Esophagus squamous epithelium (tissue), 5 donors: ENCODE measurements around the gene PPFIA2. TPM values are rescaled to one million over a fixed set of nuclear protein-coding genes. Genes with fewer than 3 reads are reported as not detected.

Experiments used
- DNase-seq: peaks from one replicate; lab custom pipeline; 2025; lab: John Stamatoyannopoulos, UW
- H3K27ac ChIP-seq, 4 donors: fragments of 200-600 bp; sonication (generic); one replicate each; pipeline ENCODE4 v1.5.1; 2016 to 2019; ENCODE audit warnings: mild to moderate bottlenecking in 1 of 4
- H3K27me3 ChIP-seq, 4 donors: fragments of 200-600 bp; sonication (generic); 1 replicate in 3 of 4; 2 replicates in 1 of 4; pipeline versions ENCODE4 v1.5.1 to v1.6.0; 2017 to 2021; ENCODE audit warnings: antibody characterized with exemption in 1 of 4
- H3K36me3 ChIP-seq, 3 donors: fragments of 200-600 bp; sonication (generic); one replicate each; pipeline ENCODE4 v1.5.1; 2016 to 2019
- H3K4me1 ChIP-seq, 3 donors: fragments of 200-600 bp; sonication (generic); one replicate each; pipeline ENCODE4 v1.5.1; 2017 to 2019
- H3K4me3 ChIP-seq, 4 donors: fragments of 200-600 bp; sonication (generic); 1 replicate in 3 of 4; 2 replicates in 1 of 4; pipeline ENCODE4 v1.5.1; 2016 to 2019; ENCODE audit warnings: mild to moderate bottlenecking in 2 of 4, moderate library complexity in 1 of 4
- H3K9me3 ChIP-seq, 3 donors: fragments of 200-600 bp; sonication (generic); one replicate each; pipeline ENCODE4 v1.5.1; 2016 to 2019
- CTCF ChIP-seq, 6 experiments: fragments of 450-650 bp in 4 of 6; fragments of 200-600 bp in 2 of 6; sonication (generic) in 2 of 6; IDR thresholded peaks; one replicate each; pipeline ENCODE4 v1.5.1; 2016 to 2019; ENCODE audit warnings: antibody characterized with exemption in 6 of 6, mild to moderate bottlenecking in 4 of 6, moderate library complexity in 4 of 6
- POLR2A ChIP-seq, 4 donors: fragments of 450-650 bp; IDR thresholded peaks; one replicate each; pipeline ENCODE4 v1.6.1; 2017; ENCODE audit warnings: antibody characterized with exemption in 4 of 4, mild to moderate bottlenecking in 4 of 4, moderate library complexity in 3 of 4
- WGBS, 2 donors: methylation state at CpG; one replicate each; pipeline ENCODE4 v1.1.5; 2018; 5-methylcytosine and 5-hydroxymethylcytosine counted together
- intact Hi-C: fragments of 100-400 bp; cut with DNase I; formaldehyde crosslinking; loops from one replicate; pipeline ENCODE4 v1.15.0; 2022
- total RNA-seq, 4 donors: library from RNA; depleted of rRNA; stranded (reverse); fragments of >200 nt; gene quantifications; one replicate each; pipeline ENCODE4 v1.1.0, GENCODE V29; 2016
- donor health status: DM: yes; HTN: yes; CAD: no.

Gene PPFIA2
- total RNA-seq, 4 donors from 2014 or later, result 0.31 to 2.3 (median 0.55) TPM

- Histone ChIP-seq H3K27me3 (no peaks in the 10 kb centered on the region), H3K4me1 (no peaks in the 10 kb centered on the region), H3K36me3 (no peaks in the 10 kb centered on the region), H3K4me3 (no peak overlapping the region), H3K27ac (no peak overlapping the region), H3K9me3 (no peaks in the 10 kb centered on the region)
- TF ChIP-seq CTCF (IDR thresholded peaks at IDR 0.05) (no peak), POLR2A (IDR thresholded peaks at IDR 0.05) (no peak)
- DNase-seq, result no peak
- WGBS, 2 donors, result 82 to 91% methylated on average over 7 of the region's 7 CpGs
- intact Hi-C loops, result no loop called here
Measured at GRCh38 chr12:81389550-81390099, 369.5 kb downstream of the PPFIA2 start.

- H3K9me3 ChIP-seq, result no peaks in the 10 kb centered on the region
- no peaks in the 10 kb centered on the region for H3K36me3 ChIP-seq
- TF ChIP-seq POLR2A (IDR thresholded peaks at IDR 0.05) (no peak), CTCF (IDR thresholded peaks at IDR 0.05) (no peak)
- H3K27ac ChIP-seq, result no peak overlapping the region
- H3K4me3 ChIP-seq, result no peak overlapping the region
- WGBS, 2 donors, result 91 to 100% methylated on average over 1 of the region's 1 CpG
- no peaks in the 10 kb centered on the region for H3K27me3 ChIP-seq
- H3K4me1 ChIP-seq, result no peaks in the 10 kb centered on the region
- intact Hi-C loops, result no loop called here
- no peak for DNase-seq
Measured at GRCh38 chr12:81386101-81386500, 373.0 kb downstream of the PPFIA2 start.

GRCh38 chr12:81381951-81382350, 377.2 kb downstream of the PPFIA2 start:
- WGBS, 2 donors, result 41 to 57% methylated on average over 1 of the region's 1 CpG
- intact Hi-C loops, result no loop called here

GRCh38 chr12:81378601-81379285, 380.4 kb downstream of the PPFIA2 start:
- DNase-seq, result no peak
- TF ChIP-seq CTCF (IDR thresholded peaks at IDR 0.05) (no peak), POLR2A (IDR thresholded peaks at IDR 0.05) (no peak)
- no peaks in the 10 kb centered on the region for H3K9me3 ChIP-seq

More at GRCh38 chr12:81381951-81382350, 377.2 kb downstream of the PPFIA2 start:
- Histone ChIP-seq H3K9me3 (no peaks in the 10 kb centered on the region), H3K36me3 (no peaks in the 10 kb centered on the region), H3K4me3 (no peak overlapping the region), H3K4me1 (no peaks in the 10 kb centered on the region), H3K27me3 (no peaks in the 10 kb centered on the region), H3K27ac (no peak overlapping the region)
- no peak for DNase-seq
- no peak for TF ChIP-seq POLR2A (IDR thresholded peaks at IDR 0.05)
- no peak for TF ChIP-seq CTCF (IDR thresholded peaks at IDR 0.05)

GRCh38 chr12:81377771-81378170, 381.4 kb downstream of the PPFIA2 start:
- Histone ChIP-seq H3K9me3 (no peaks in the 10 kb centered on the region), H3K36me3 (no peaks in the 10 kb centered on the region), H3K27me3 (no peaks in the 10 kb centered on the region), H3K4me3 (no peak overlapping the region), H3K4me1 (no peaks in the 10 kb centered on the region), H3K27ac (no peak overlapping the region)
- WGBS, 2 donors, result 62 to 71% methylated on average over 4 of the region's 4 CpGs
- intact Hi-C loops, result no loop called here
- no peak for TF ChIP-seq CTCF (IDR thresholded peaks at IDR 0.05)
- TF ChIP-seq POLR2A (IDR thresholded peaks at IDR 0.05), result no peak
- DNase-seq, result no peak

More at GRCh38 chr12:81378601-81379285, 380.4 kb downstream of the PPFIA2 start:
- Histone ChIP-seq H3K27ac (no peak overlapping the region), H3K36me3 (no peaks in the 10 kb centered on the region), H3K4me1 (no peaks in the 10 kb centered on the region), H3K4me3 (no peak overlapping the region), H3K27me3 (no peaks in the 10 kb centered on the region)
- intact Hi-C loops, result no loop called here
- WGBS, 2 donors, result 37 to 45% methylated on average over 4 of the region's 4 CpGs
